ENCODE data around the gene DLG1. TPM values are rescaled to one million over a fixed set of nuclear protein-coding genes. Genes with fewer than 3 reads are reported as not detected.

The DLG1 gene
- total RNA-seq, 6 donors from 2014 or later, result 49.3 to 102 (median 63.2) TPM

DNA sequence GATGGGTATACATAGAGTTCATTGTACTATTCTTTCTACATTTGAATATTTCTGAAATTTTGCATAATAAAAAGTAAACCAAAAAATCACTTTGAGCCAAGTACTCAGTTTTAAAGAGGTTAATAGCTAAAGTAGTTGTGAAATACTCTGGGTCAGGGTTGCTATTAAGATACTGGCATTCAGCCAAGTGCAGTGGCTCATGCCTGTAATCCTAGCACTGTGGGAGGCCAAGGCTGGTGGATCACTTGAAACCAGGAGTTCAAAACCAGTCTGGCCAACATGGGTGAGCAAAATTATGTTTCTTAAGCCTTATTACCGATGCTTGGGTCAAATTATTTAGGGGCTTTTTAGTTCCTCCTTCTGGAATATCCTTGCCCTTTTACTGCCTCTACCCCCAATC is 146.8 kb downstream of the DLG1 start:
- ATAC-seq (ENCODE audit: low FRiP score in 2 of 2), result peak in 1 of 2 donors; percentile 76
- Histone ChIP-seq H3K9me3 (peaks cover 5 to 15% (median 10%) of the 10 kb centered on the region in 4 donors), H3K4me3 (no peak overlapping the region), H3K36me3 (no peaks in the 10 kb centered on the region), H3K27me3 (no peaks in the 10 kb centered on the region), H3K27ac (no peak overlapping the region), H3K4me1 (peaks cover 0 to 9% (median 4%) of the 10 kb centered on the region in 4 donors)
- WGBS, 2 donors, result 55 to 65% methylated on average over 1 of the region's 1 CpG
- DNase-seq, result peak in 1 of 2 donors; percentile 70
- TF ChIP-seq POLR2AphosphoS5 (IDR thresholded peaks at IDR 0.05) (no peak), POLR2A (IDR thresholded peaks at IDR 0.05) (no peak), EP300 (IDR thresholded peaks at IDR 0.05) (no peak)
- TF ChIP-seq, protein P1, sequence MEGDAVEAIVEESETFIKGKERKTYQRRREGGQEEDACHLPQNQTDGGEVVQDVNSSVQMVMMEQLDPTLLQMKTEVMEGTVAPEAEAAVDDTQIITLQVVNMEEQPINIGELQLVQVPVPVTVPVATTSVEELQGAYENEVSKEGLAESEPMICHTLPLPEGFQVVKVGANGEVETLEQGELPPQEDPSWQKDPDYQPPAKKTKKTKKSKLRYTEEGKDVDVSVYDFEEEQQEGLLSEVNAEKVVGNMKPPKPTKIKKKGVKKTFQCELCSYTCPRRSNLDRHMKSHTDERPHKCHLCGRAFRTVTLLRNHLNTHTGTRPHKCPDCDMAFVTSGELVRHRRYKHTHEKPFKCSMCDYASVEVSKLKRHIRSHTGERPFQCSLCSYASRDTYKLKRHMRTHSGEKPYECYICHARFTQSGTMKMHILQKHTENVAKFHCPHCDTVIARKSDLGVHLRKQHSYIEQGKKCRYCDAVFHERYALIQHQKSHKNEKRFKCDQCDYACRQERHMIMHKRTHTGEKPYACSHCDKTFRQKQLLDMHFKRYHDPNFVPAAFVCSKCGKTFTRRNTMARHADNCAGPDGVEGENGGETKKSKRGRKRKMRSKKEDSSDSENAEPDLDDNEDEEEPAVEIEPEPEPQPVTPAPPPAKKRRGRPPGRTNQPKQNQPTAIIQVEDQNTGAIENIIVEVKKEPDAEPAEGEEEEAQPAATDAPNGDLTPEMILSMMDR (IDR thresholded peaks at IDR 0.05), result no peak

DNA sequence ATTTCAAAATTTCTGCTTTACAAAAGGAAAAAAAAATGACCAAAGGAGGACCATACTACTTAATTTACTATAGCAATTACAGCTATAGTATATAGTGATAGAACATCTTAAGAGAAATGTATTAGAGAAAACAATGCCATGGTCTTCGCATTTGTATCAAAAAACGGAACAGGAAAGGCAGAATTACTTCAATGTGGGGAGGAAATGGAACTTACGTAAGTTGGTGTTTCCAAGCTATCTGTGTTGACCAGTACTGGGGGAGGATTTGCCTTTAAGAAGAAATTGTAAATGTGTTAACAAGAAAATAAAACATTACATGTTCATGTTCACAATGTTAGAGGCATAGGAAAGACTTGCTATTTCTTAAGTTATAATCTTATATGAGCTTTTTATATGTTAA is 148.9 kb downstream of the DLG1 start:
- WGBS, 2 donors, result 69% methylated on average over 3 of the region's 3 CpGs
- TF ChIP-seq EP300 (IDR thresholded peaks at IDR 0.05) (no peak), POLR2A (IDR thresholded peaks at IDR 0.05) (no peak), POLR2AphosphoS5 (IDR thresholded peaks at IDR 0.05) (no peak)
- TF ChIP-seq, protein P1 (IDR thresholded peaks at IDR 0.05), result no peak
- Histone ChIP-seq H3K9me3 (peaks cover 0 to 2% (median under 1%) of the 10 kb centered on the region in 4 donors), H3K36me3 (no peaks in the 10 kb centered on the region), H3K4me3 (no peak overlapping the region), H3K27me3 (no peaks in the 10 kb centered on the region), H3K4me1 (peaks cover 0 to 9% (median 4%) of the 10 kb centered on the region in 4 donors), H3K27ac (peak overlapping the region in 2 of 4 donors; percentile 53 to 63)
- DNase-seq, result no peak
- ATAC-seq (ENCODE audit: low FRiP score in 2 of 2), result peak in 1 of 2 donors; percentile 49

DNA sequence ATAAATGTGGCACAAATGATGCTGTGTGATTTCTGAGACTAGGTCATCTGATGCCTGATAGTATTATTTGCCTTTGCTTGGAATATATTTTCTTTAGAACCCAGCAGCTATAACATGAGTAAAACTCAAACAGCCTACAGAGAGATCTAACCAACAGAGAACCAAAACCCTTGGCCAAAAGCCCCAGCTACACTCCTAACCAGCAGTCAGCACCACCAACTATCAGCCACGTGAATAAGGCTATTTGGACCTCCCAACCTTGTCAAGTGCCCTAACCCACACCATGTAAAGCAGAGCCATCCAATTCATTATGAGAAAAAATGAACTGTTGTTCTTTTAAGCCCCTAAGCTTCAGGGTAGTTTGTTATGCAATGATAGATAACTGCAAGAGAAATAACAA is 154.2 kb downstream of the DLG1 start:
- no peak overlapping the region for H3K27ac ChIP-seq
- peaks cover 0 to 9% (median 1%) of the 10 kb centered on the region in 4 donors for H3K36me3 ChIP-seq
- no peaks in the 10 kb centered on the region for H3K27me3 ChIP-seq
- 90 to 93% methylated on average over 1 of the region's 1 CpG for WGBS, 2 donors
- TF ChIP-seq EP300 (IDR thresholded peaks at IDR 0.05), result no peak
- no peak overlapping the region for H3K4me3 ChIP-seq
- H3K9me3 ChIP-seq, result no peaks in the 10 kb centered on the region
- ATAC-seq (ENCODE audit: low FRiP score in 2 of 2) (no peak), DNase-seq (no peak)
- no peaks in the 10 kb centered on the region for H3K4me1 ChIP-seq

DNA sequence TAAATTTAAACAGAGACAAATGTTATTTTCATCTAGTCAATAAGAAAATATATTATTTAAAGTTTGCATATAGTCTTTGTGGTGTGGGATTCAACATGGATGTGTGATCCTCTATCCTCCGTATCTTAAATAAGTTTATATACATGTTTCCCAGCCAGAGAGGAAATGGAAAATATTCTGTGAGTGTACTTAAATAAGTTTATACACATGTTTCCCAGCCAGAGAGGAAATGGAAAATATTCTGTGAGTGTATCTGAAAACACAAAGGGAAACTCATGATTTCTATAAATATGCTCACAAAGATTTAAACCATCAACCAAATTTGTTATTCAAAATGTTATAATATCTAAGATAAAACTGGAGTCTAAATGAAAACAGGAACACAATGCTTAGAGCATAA is 158.8 kb downstream of the DLG1 start:
- 66 to 87% methylated on average over 1 of the region's 1 CpG for WGBS, 2 donors
- no peak for ATAC-seq (ENCODE audit: low FRiP score in 2 of 2)
- H3K4me1 ChIP-seq, result no peaks in the 10 kb centered on the region

DNA sequence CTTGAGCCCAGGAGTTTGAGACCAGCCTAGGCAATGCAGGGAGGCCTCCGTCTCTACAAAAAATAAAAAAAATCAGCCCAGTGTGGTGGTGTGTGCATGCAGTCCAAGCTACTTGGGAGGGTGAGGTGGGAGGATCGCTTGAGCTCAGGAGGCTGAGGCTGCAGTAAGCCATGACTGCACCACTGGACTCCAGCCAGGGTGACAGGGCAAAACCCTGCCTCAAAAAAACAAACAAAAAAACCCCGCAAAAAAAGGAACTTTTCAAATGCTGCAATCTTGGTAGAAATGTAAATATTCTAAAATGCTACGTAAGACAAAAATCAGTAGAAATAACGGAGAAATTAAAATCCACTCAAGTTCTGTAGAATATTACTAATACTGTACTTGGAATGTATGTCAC is 160.7 kb downstream of the DLG1 start:
- Histone ChIP-seq H3K27ac (no peak overlapping the region), H3K4me1 (no peaks in the 10 kb centered on the region), H3K36me3 (peaks cover 5 to 45% (median 12%) of the 10 kb centered on the region in 4 donors), H3K27me3 (no peaks in the 10 kb centered on the region), H3K9me3 (peaks cover 0 to 5% (median 0%) of the 10 kb centered on the region in 4 donors), H3K4me3 (no peak overlapping the region)
- 71 to 81% methylated on average over 5 of the region's 5 CpGs for WGBS, 2 donors
- ATAC-seq (ENCODE audit: low FRiP score in 2 of 2), result no peak
- DNase-seq, result peak in 1 of 2 donors; percentile 58
- TF ChIP-seq, protein P1 (IDR thresholded peaks at IDR 0.05), result no peak
- TF ChIP-seq POLR2A (IDR thresholded peaks at IDR 0.05), result no peak
- no peak for TF ChIP-seq POLR2AphosphoS5 (IDR thresholded peaks at IDR 0.05)
- TF ChIP-seq EP300 (IDR thresholded peaks at IDR 0.05), result no peak

More for the DNA sequence above, 158.8 kb downstream of the DLG1 start:
- DNase-seq, result no peak
- H3K27me3 ChIP-seq, result no peaks in the 10 kb centered on the region
- no peak overlapping the region for H3K4me3 ChIP-seq
- peaks cover 0 to 5% (median 0%) of the 10 kb centered on the region in 4 donors for H3K9me3 ChIP-seq
- no peak for TF ChIP-seq POLR2AphosphoS5 (IDR thresholded peaks at IDR 0.05)
- no peak for TF ChIP-seq EP300 (IDR thresholded peaks at IDR 0.05)
- TF ChIP-seq, protein P1 (IDR thresholded peaks at IDR 0.05), result no peak
- TF ChIP-seq POLR2A (IDR thresholded peaks at IDR 0.05), result no peak
- no peak overlapping the region for H3K27ac ChIP-seq
- peaks cover 5 to 38% (median 12%) of the 10 kb centered on the region in 4 donors for H3K36me3 ChIP-seq
